SK-N-SH treated with all-trans-retinoic acid at 6 μM for 48 hours (cell line): ENCODE results near the gene RBBP6.
"Not testable (repeated sequence)": the region's sequence is repeated elsewhere in the genome, so short reads cannot be mapped to it uniquely, and the experiment has no call there.

Experiments
- CSDC2 ChIP-seq: fragments of 250-450 bp; sonication (Bioruptor Pico); IDR thresholded peaks from 2 replicates; pipeline ENCODE4 v1.5.0; 2020; ENCODE audit warnings: mild to moderate bottlenecking, moderate library complexity
- TOX ChIP-seq: fragments of 250-450 bp; sonication (Bioruptor Pico); IDR thresholded peaks from 2 replicates; pipeline ENCODE4 v1.8.0; 2021; ENCODE audit warnings: mild to moderate bottlenecking, moderate library complexity, borderline replicate concordance
- ZNF70 ChIP-seq: fragments of 450-650 bp; formaldehyde crosslinking; IDR thresholded peaks from 2 replicates; pipeline ENCODE4 v1.5.0; 2020; ENCODE audit warnings: mild to moderate bottlenecking, moderate library complexity

- not testable (repeated sequence) for TF ChIP-seq TOX, CSDC2, ZNF70 (CRISPR knock-in tag)
Observed at GRCh38 chr16:24495207-24495606, 44.2 kb upstream of the RBBP6 start.
